HCT116 (cell line): ENCODE data around the gene EDEM3. TPM values are rescaled to one million over a fixed set of nuclear protein-coding genes. Genes with fewer than 3 reads are reported as not detected.
A peak's percentile ranks its signal among the peaks of the same experiment; 100 is the strongest.

Experiments used
- ATAC-seq: fragments of 200-7000 bp; cut with Tn5 transposase; 2 replicates; pipeline ENCODE4 v1.9.1; 2020; ENCODE audit warnings: mild to moderate bottlenecking, moderate library complexity
- BruUV-seq: library from RNA; stranded (reverse); fragments of 400-500 nt; replicated peaks from 2 replicates; lab custom pipeline; 2021; lab: Mats Ljungman, UMichigan
- CTCF ChIA-PET: fragments of 300-600 bp; sonication (Branson Sonifier 250); formaldehyde crosslinking; loops from one replicate; lab custom pipeline; 2021; ENCODE audit warnings: antibody characterized with exemption; lab: Charles Lee
- POLR2A ChIA-PET: fragments of 300-600, 350-600 bp; sonication (Branson Sonifier 250); formaldehyde crosslinking; loops from one replicate; lab custom pipeline; 2021; ENCODE audit warnings: antibody characterized with exemption; lab: Charles Lee
- RAD21 ChIA-PET, 2 experiments: fragments of 300-600 bp; sonication (Branson Sonifier 250); formaldehyde crosslinking; loops; one replicate each; lab custom pipeline; 2023; ENCODE audit warnings: low total read pairs in 2 of 2; ENCODE audit not compliant: uncharacterized antibody in 2 of 2, unreplicated experiment in 2 of 2, low non-redundant PET in 1 of 2; lab: Charles Lee
- DNase-seq: peaks from one replicate; pipeline ENCODE4 v3.0.0-alpha.2; 2010; ENCODE audit warnings: low read depth, low spot score
- H2AFZ ChIP-seq: fragments of 200-600 bp; shearing (Covaris generic), sonication (generic); 2 replicates; pipeline ENCODE4 v1.6.1; 2017; ENCODE audit warnings: low read depth, mixed run types, mixed read lengths, antibody characterized with exemption, low read length; ENCODE audit not compliant: poor library complexity, severe bottlenecking
- H3K27ac ChIP-seq: 2 replicates; pipeline ENCODE4 v1.5.1; 2012; ENCODE audit warnings: low read depth, low read length
- H3K27me3 ChIP-seq: fragments of 200-600 bp; sonication (generic); 2 replicates; pipeline ENCODE4 v1.6.1; 2016; ENCODE audit warnings: mixed run types, low read length, mixed read lengths; ENCODE audit not compliant: insufficient read depth
- H3K36me3 ChIP-seq, 2 experiments: fragments of 200-500 bp in 1 of 2; fragments of 200-600 bp in 1 of 2; sonication (Bioruptor generic) in 1 of 2; sonication (generic) in 1 of 2; 2 replicates each; pipeline versions ENCODE4 v1.5.1 to v1.6.1; 2014 to 2016; ENCODE audit warnings: low read length in 2 of 2, inconsistent platforms in 1 of 2, mixed read lengths in 1 of 2, mixed run types in 1 of 2; ENCODE audit not compliant: insufficient read depth in 2 of 2, control insufficient read depth in 1 of 2
- H3K4me1 ChIP-seq, 2 experiments: fragments of 200-600 bp in 1 of 2; sonication (generic) in 1 of 2; 2 replicates each; pipeline versions ENCODE4 v1.5.1 to v1.6.1; 2012 to 2017; ENCODE audit warnings: low read length in 2 of 2, inconsistent platforms in 1 of 2, mild to moderate bottlenecking in 1 of 2, mixed read lengths in 1 of 2, mixed run types in 1 of 2, moderate library complexity in 1 of 2; ENCODE audit not compliant: insufficient read depth in 2 of 2, control insufficient read depth in 1 of 2
- H3K4me2 ChIP-seq: fragments of 200-600 bp; sonication (generic); 2 replicates; pipeline ENCODE4 v1.6.1; 2017; ENCODE audit warnings: mixed run types, low read length, mixed read lengths
- H3K4me3 ChIP-seq, 2 experiments: fragments of 200-600 bp in 1 of 2; sonication (generic) in 1 of 2; replicated peaks in 1 of 2; 2 replicates each; pipeline ENCODE4 v1.5.1; 2011 to 2016; ENCODE audit warnings: low read length in 2 of 2, control low read depth in 1 of 2, low read depth in 1 of 2, mild to moderate bottlenecking in 1 of 2, mixed read lengths in 1 of 2, mixed run types in 1 of 2
- H3K79me2 ChIP-seq: fragments of 200-600 bp; sonication (generic); 2 replicates; pipeline ENCODE4 v1.6.1; 2017; ENCODE audit warnings: mild to moderate bottlenecking, mixed run types, low read length, moderate library complexity, mixed read lengths; ENCODE audit not compliant: insufficient read depth
- H3K9ac ChIP-seq: fragments of 200-600 bp; sonication (generic); 2 replicates; pipeline ENCODE4 v1.6.1; 2016; ENCODE audit warnings: low read length, mixed read lengths
- H3K9me2 ChIP-seq: fragments of 200-600 bp; sonication (generic), shearing (Covaris generic); 2 replicates; pipeline ENCODE4 v1.6.1; 2017; ENCODE audit warnings: mixed run types, mild to moderate bottlenecking, moderate library complexity; ENCODE audit not compliant: insufficient read depth
- H3K9me3 ChIP-seq, 2 experiments: fragments of 200-500 bp in 1 of 2; fragments of 200-600 bp in 1 of 2; sonication (Bioruptor generic) in 1 of 2; sonication (generic) in 1 of 2; 2 replicates each; pipeline ENCODE4 v1.6.1; 2014 to 2017; ENCODE audit warnings: low read length in 2 of 2, mixed read lengths in 2 of 2, inconsistent platforms in 1 of 2, low read depth in 1 of 2, mild to moderate bottlenecking in 1 of 2, mixed run types in 1 of 2, moderate library complexity in 1 of 2; ENCODE audit not compliant: control insufficient read depth in 1 of 2, insufficient read depth in 1 of 2
- H4K20me1 ChIP-seq: fragments of 200-600 bp; sonication (generic), shearing (Covaris generic); 2 replicates; pipeline ENCODE4 v1.6.1; 2017; ENCODE audit warnings: mixed run types, mild to moderate bottlenecking, moderate library complexity; ENCODE audit not compliant: insufficient read depth
- ATF3 ChIP-seq: IDR thresholded peaks from 2 replicates; pipeline ENCODE4 v1.6.1; 2012
- CBX3 ChIP-seq: IDR thresholded peaks from 2 replicates; pipeline ENCODE4 v1.6.1; 2012; ENCODE audit warnings: low read depth
- CEBPB ChIP-seq: IDR thresholded peaks from 2 replicates; pipeline ENCODE4 v1.6.1; 2012; ENCODE audit warnings: low read depth
- CTCF ChIP-seq, 3 experiments: fragments of 200-600 bp in 1 of 3; sonication (generic) in 1 of 3; IDR thresholded peaks in 2 of 3; conservative IDR thresholded peaks in 1 of 3; 2 replicates each; pipeline ENCODE4 v1.5.1; 2012 to 2017; ENCODE audit warnings: low read depth in 2 of 3, low read length in 2 of 3, antibody characterized with exemption in 1 of 3, borderline replicate concordance in 1 of 3, control low read depth in 1 of 3, mild to moderate bottlenecking in 1 of 3, mixed read lengths in 1 of 3, mixed run types in 1 of 3, moderate library complexity in 1 of 3; ENCODE audit not compliant: insufficient read depth in 1 of 3
- ELF1 ChIP-seq: IDR thresholded peaks from 2 replicates; pipeline ENCODE4 v1.6.1; 2012; ENCODE audit warnings: low read depth, borderline replicate concordance
- FOSL1 ChIP-seq: IDR thresholded peaks from 2 replicates; pipeline ENCODE4 v1.6.1; 2012; ENCODE audit warnings: low read depth
- JUND ChIP-seq: IDR thresholded peaks from 2 replicates; pipeline ENCODE4 v1.6.1; 2012
- MAX ChIP-seq: IDR thresholded peaks from 2 replicates; pipeline ENCODE4 v1.6.1; 2012
- RAD21 ChIP-seq: IDR thresholded peaks from 2 replicates; pipeline ENCODE4 v1.6.1; 2012; ENCODE audit warnings: low read depth, mild to moderate bottlenecking
- SIN3A ChIP-seq: IDR thresholded peaks from 2 replicates; pipeline ENCODE4 v1.6.1; 2012; ENCODE audit warnings: low read depth
- SP1 ChIP-seq: IDR thresholded peaks from 2 replicates; pipeline ENCODE4 v1.6.1; 2012; ENCODE audit warnings: low read depth
- SRF ChIP-seq: IDR thresholded peaks from 2 replicates; pipeline ENCODE4 v1.6.1; 2012; ENCODE audit warnings: low read depth
- YY1 ChIP-seq: IDR thresholded peaks from 2 replicates; pipeline ENCODE4 v1.6.1; 2011; ENCODE audit warnings: low read length, low read depth, moderate library complexity, mild to moderate bottlenecking; ENCODE audit not compliant: insufficient replicate concordance; ENCODE audit errors: extremely low read depth
- ZFX ChIP-seq: fragments of 450-650 bp; IDR thresholded peaks from 2 replicates; pipeline ENCODE4 v1.6.1; 2017
- ZNF274 ChIP-seq: fragments of 200-500 bp; sonication (Bioruptor generic); IDR thresholded peaks from 2 replicates; pipeline ENCODE4 v1.6.1; 2014; ENCODE audit warnings: mild to moderate bottlenecking, low read depth, low read length, inconsistent platforms
- intact Hi-C: fragments of 100-400 bp; cut with micrococcal nuclease; formaldehyde crosslinking; loops from 2 replicates; pipeline ENCODE4 v1.10.0; 2022
- total RNA-seq: library from RNA; stranded (reverse); gene quantifications from one replicate; pipeline ENCODE4 v1.2.1, GENCODE V29; 2021; ENCODE audit not compliant: unreplicated experiment

The EDEM3 gene
- total RNA-seq, 1 experiment from 2014 or later, result 14.9 TPM

GRCh38 chr1:184664042-184664660 is 90.5 kb downstream of the EDEM3 start:
- H3K36me3 ChIP-seq, result no peaks in the 10 kb centered on the region
- H3K9ac ChIP-seq, result no peak overlapping the region
- RAD21 ChIA-PET, result interaction anchor here (0.7 to 1.3 kb wide), 6 partner anchors 28 to 748 kb away, joined by 3 to 4 read pairs (median 4); no protein-coding TSS in a partner anchor
- H3K4me1 ChIP-seq, result peaks cover 0 to 6% of the 10 kb centered on the region in 2 experiments; a peak in 2 of 4 replicates
- BruUV-seq, result no TSS peak
- no peaks in the 10 kb centered on the region for H4K20me1 ChIP-seq
- POLR2A ChIA-PET, result no interaction called here
- peak overlapping the region; percentile 70 for H3K4me2 ChIP-seq
- H2AFZ ChIP-seq, result peak overlapping the region; percentile 88
- intact Hi-C loops, result loop anchor here (1.0 to 10.0 kb wide), 3 partner anchors 442 to 749 kb away; no protein-coding TSS in a partner anchor
- no peaks in the 10 kb centered on the region for H3K9me2 ChIP-seq
- H3K9me3 ChIP-seq, result no peaks in the 10 kb centered on the region
- CTCF ChIA-PET, result interaction anchor here (0.6 to 1.9 kb wide), 22 partner anchors 8 to 748 kb away, joined by 3 to 15 read pairs (median 4); partner anchors contain the start of gene C1orf21
- no peak for TF ChIP-seq ATF3
- TF ChIP-seq JUND, result no peak
- no peak for TF ChIP-seq ZNF274
- TF ChIP-seq CEBPB, result no peak
- peak; percentile 89 for TF ChIP-seq RAD21
- no peak for TF ChIP-seq ELF1
- peak; percentile 74 to 94 (median 88); a peak in 5 of 6 replicates for TF ChIP-seq CTCF (IDR thresholded peaks at IDR 0.05 in 2 of 3, conservative IDR thresholded peaks at IDR 0.05 in 1 of 3; ENCODE audit: borderline replicate concordance in 1 of 3, insufficient read depth in 1 of 3, low read depth in 2 of 3, low read length in 2 of 3)
- no peak for TF ChIP-seq ZFX
- no peak for TF ChIP-seq FOSL1
- TF ChIP-seq SP1, result no peak
- TF ChIP-seq SRF, result no peak
- TF ChIP-seq YY1, result no peak
- no peak for TF ChIP-seq CBX3
- TF ChIP-seq SIN3A, result no peak
- TF ChIP-seq MAX, result no peak
- peak; percentile 26 for DNase-seq
- no peaks in the 10 kb centered on the region for H3K27me3 ChIP-seq
- H3K79me2 ChIP-seq, result no peaks in the 10 kb centered on the region
- peak overlapping the region; percentile 18 to 31 for H3K4me3 ChIP-seq
- peak; percentile 98 for ATAC-seq
- no peak overlapping the region for H3K27ac ChIP-seq
